Eye (tissue), 1 donor: ENCODE results near the gene MBD3L4.
A peak's percentile ranks its signal among the peaks of the same experiment; 100 is the strongest.
"Not testable (repeated sequence)": the region's sequence is repeated elsewhere in the genome, so short reads cannot be mapped to it uniquely, and the experiment has no call there.

Source experiments
- DNase-seq: peaks from one replicate; pipeline ENCODE4 v3.0.0-alpha.2; 2015

Gene MBD3L4

GRCh38 chr19:7040079-7040478, at the start of gene MBD3L4:
Gene MBD3L4, minus strand, starts transcription at chr19:7040179. Its CDS starts 35 bp downstream, at chr19:7040144.
- DNase-seq = not testable (repeated sequence)

GRCh38 chr19:7088999-7089398, 49.0 kb upstream of the MBD3L4 start:
- no peak for DNase-seq

- DNase-seq = peak; percentile 48
These were observed 43.3 kb upstream of the MBD3L4 start for GRCh38 chr19:7083076-7083956.

GRCh38 chr19:7078008-7078407, 38.0 kb upstream of the MBD3L4 start:
- DNase-seq = no peak

- no peak for DNase-seq
These were observed 36.2 kb upstream of the MBD3L4 start for GRCh38 chr19:7076151-7076550.

- DNase-seq = no peak
These were observed 34.8 kb upstream of the MBD3L4 start for GRCh38 chr19:7074705-7075282.

GRCh38 chr19:7072541-7072940, 32.6 kb upstream of the MBD3L4 start:
- DNase-seq = no peak

- no peak for DNase-seq
These were observed 29.9 kb upstream of the MBD3L4 start for GRCh38 chr19:7069904-7070226.

GRCh38 chr19:7069042-7069903, 29.3 kb upstream of the MBD3L4 start, which contains the start of gene ZNF557:
Gene ZNF557, plus strand, starts transcription at chr19:7069703. Its CDS starts 5,372 bp downstream, at chr19:7075075.
- peak; percentile 99 for DNase-seq

GRCh38 chr19:7068599-7068998, 28.6 kb upstream of the MBD3L4 start:
- no peak for DNase-seq

- DNase-seq = no peak
These were observed 27.7 kb upstream of the MBD3L4 start for GRCh38 chr19:7067716-7068115.

GRCh38 chr19:7067122-7067521, 27.1 kb upstream of the MBD3L4 start:
- not testable (repeated sequence) for DNase-seq

- DNase-seq = no peak
These were observed 23.9 kb upstream of the MBD3L4 start for GRCh38 chr19:7063764-7064418.

GRCh38 chr19:7063339-7063738, 23.4 kb upstream of the MBD3L4 start:
- DNase-seq = no peak

GRCh38 chr19:7059977-7060376, 20.0 kb upstream of the MBD3L4 start:
- DNase-seq = not testable (repeated sequence)

GRCh38 chr19:7058576-7058975, 18.6 kb upstream of the MBD3L4 start, which contains the start of gene MBD3L3:
Gene MBD3L3, minus strand, starts transcription at chr19:7058676. Its CDS starts 71 bp downstream, at chr19:7058605.
- not testable (repeated sequence) for DNase-seq

GRCh38 chr19:7056371-7056770, 16.4 kb upstream of the MBD3L4 start:
- not testable (repeated sequence) for DNase-seq

- not testable (repeated sequence) for DNase-seq
These were observed 15.7 kb upstream of the MBD3L4 start for GRCh38 chr19:7055679-7056078.

- not testable (repeated sequence) for DNase-seq
These were observed 14.8 kb upstream of the MBD3L4 start for GRCh38 chr19:7054635-7055368.

GRCh38 chr19:7052896-7053295, 12.9 kb upstream of the MBD3L4 start:
- DNase-seq = peak; percentile 4

GRCh38 chr19:7051421-7051820, 11.4 kb upstream of the MBD3L4 start:
- DNase-seq = not testable (repeated sequence)

GRCh38 chr19:7049021-7049420, 9.0 kb upstream of the MBD3L4 start, which contains the start of gene MBD3L2:
Gene MBD3L2, plus strand, starts transcription at chr19:7049321. Its CDS starts 53 bp downstream, at chr19:7049374.
- DNase-seq = not testable (repeated sequence)
